ENCODE measurements around the gene ITGB2.

Gene ITGB2

GRCh38 chr21:44848821-44849521 lies 71.7 kb downstream of the ITGB2 start:
- H3K23ac ChIP-seq (ENCODE audit: low read depth, low read length, poor library complexity) = peak overlapping the region; percentile 96
- H2BK5ac ChIP-seq (ENCODE audit: low read length) = no peak overlapping the region
- peak overlapping the region; percentile 24 for H3K9ac ChIP-seq (ENCODE audit: low read depth, low read length, poor library complexity)
- H3K79me1 ChIP-seq (ENCODE audit: low read depth, low read length) = peaks cover 8% of the 10 kb centered on the region
- H3K4me2 ChIP-seq (ENCODE audit: insufficient read depth, low read length, poor library complexity, severe bottlenecking) = no peak overlapping the region
- no peaks in the 10 kb centered on the region for H3K9me3 ChIP-seq (replicated peaks in 1 of 2; ENCODE audit: control insufficient read depth in 2 of 2, insufficient read depth in 1 of 2, low read depth in 1 of 2, low read length in 2 of 2)
- no peak for DNase-seq (ENCODE audit: low spot score)
- H4K8ac ChIP-seq (ENCODE audit: low read depth, low read length) = no peak overlapping the region
- peaks cover 0 to 9% of the 10 kb centered on the region in 2 donors for H3K4me1 ChIP-seq (ENCODE audit: control insufficient read depth in 2 of 2, insufficient read depth in 1 of 2, low read depth in 1 of 2, low read length in 2 of 2)
- no CpG with 5 or more reads among the region's 36 CpGs for WGBS, 2 donors (ENCODE audit: extremely low coverage in 2 of 2, insufficient read length in 2 of 2, insufficient replicate concordance in 1 of 2)
- no peak overlapping the region for H2BK12ac ChIP-seq (ENCODE audit: low read length)
- H2AK5ac ChIP-seq (ENCODE audit: low read depth, low read length) = no peak overlapping the region
- no peak overlapping the region for H2BK120ac ChIP-seq (ENCODE audit: low read depth, low read length)
- H2BK15ac ChIP-seq (ENCODE audit: low read length) = no peak overlapping the region
- peaks cover 32 to 50% of the 10 kb centered on the region in 2 donors for H3K36me3 ChIP-seq (replicated peaks in 1 of 2; ENCODE audit: control insufficient read depth in 2 of 2, insufficient read depth in 2 of 2, low read length in 2 of 2)
- H2AFZ ChIP-seq (ENCODE audit: low read length) = no peak overlapping the region
- no peak overlapping the region for H3K27ac ChIP-seq (replicated peaks; ENCODE audit: low read length)
- H3K14ac ChIP-seq (ENCODE audit: low read length) = no peak overlapping the region
- H3K4ac ChIP-seq (ENCODE audit: low read length) = no peak overlapping the region
- H3K27me3 ChIP-seq (ENCODE audit: control insufficient read depth in 3 of 3, insufficient read depth in 3 of 3, low read depth in 1 of 3, low read length in 3 of 3) = no peaks in the 10 kb centered on the region
- H3K4me3 ChIP-seq (ENCODE audit: low read length in 2 of 2) = no peak overlapping the region
- no peak overlapping the region for H4K91ac ChIP-seq (ENCODE audit: low read depth, low read length, poor library complexity)
- peak overlapping the region; percentile 0 for H3K18ac ChIP-seq (ENCODE audit: low read length)

DNA sequence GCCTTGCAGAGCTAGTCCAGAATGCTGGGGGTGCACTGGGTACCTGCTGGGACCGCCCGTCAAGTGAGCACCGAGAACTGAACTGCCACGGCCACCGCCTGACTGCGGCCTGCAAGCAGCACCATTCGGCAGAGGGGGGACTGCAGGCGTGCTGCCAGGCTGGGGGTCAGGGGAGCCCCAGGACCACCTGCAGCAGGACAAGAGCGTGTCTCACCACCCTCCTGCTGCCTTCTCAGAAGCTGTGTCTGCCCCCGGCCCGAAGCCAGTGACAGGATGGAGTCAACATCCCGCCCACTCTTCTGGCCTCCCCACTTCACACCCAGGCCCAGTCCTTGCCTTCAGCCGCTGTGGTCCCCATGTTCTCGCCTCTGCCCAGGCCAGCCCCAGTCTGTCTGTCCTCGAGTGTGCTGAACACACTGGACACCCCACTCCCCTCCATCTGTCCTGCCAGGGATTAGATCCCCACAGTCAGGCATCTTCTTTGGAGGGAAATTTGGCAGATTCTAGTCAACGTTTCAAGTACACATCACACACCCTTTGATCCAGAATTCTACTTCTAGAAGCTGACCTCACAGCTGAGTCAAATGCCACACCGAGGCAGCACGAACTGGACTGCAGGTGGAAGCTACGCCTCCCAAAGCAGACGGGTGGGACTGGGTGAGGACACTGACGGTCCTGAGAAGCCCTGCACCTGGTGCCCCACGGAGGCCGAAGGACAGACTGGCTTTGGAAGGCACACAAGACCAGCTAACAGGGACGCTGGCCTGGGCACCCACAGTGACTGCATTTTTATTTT lies 73.2 kb downstream of the ITGB2 start:
- Histone ChIP-seq H2AK5ac (ENCODE audit: low read depth, low read length) (peak overlapping the region; percentile 6), H3K36me3 (replicated peaks in 1 of 2; ENCODE audit: control insufficient read depth in 2 of 2, insufficient read depth in 2 of 2, low read length in 2 of 2) (peaks cover 24 to 38% of the 10 kb centered on the region in 2 donors), H3K23ac (ENCODE audit: low read depth, low read length, poor library complexity) (peak overlapping the region; percentile 75), H2BK5ac (ENCODE audit: low read length) (no peak overlapping the region), H3K9ac (ENCODE audit: low read depth, low read length, poor library complexity) (peak overlapping the region; percentile 27), H3K14ac (ENCODE audit: low read length) (no peak overlapping the region), H3K27me3 (ENCODE audit: control insufficient read depth in 3 of 3, insufficient read depth in 3 of 3, low read depth in 1 of 3, low read length in 3 of 3) (no peaks in the 10 kb centered on the region), H2BK12ac (ENCODE audit: low read length) (no peak overlapping the region), H2BK15ac (ENCODE audit: low read length) (no peak overlapping the region), H3K79me1 (ENCODE audit: low read depth, low read length) (no peaks in the 10 kb centered on the region), H3K9me3 (replicated peaks in 1 of 2; ENCODE audit: control insufficient read depth in 2 of 2, insufficient read depth in 1 of 2, low read depth in 1 of 2, low read length in 2 of 2) (no peaks in the 10 kb centered on the region), H3K4me2 (ENCODE audit: insufficient read depth, low read length, poor library complexity, severe bottlenecking) (no peak overlapping the region), H3K4ac (ENCODE audit: low read length) (no peak overlapping the region), H2BK120ac (ENCODE audit: low read depth, low read length) (no peak overlapping the region), H4K8ac (ENCODE audit: low read depth, low read length) (no peak overlapping the region), H3K4me3 (ENCODE audit: low read length in 2 of 2) (no peak overlapping the region), H3K4me1 (ENCODE audit: control insufficient read depth in 2 of 2, insufficient read depth in 1 of 2, low read depth in 1 of 2, low read length in 2 of 2) (peaks cover 0 to 9% of the 10 kb centered on the region in 2 donors), H3K18ac (ENCODE audit: low read length) (peak overlapping the region; percentile 15), H4K91ac (ENCODE audit: low read depth, low read length, poor library complexity) (peak overlapping the region; percentile 26), H2AFZ (ENCODE audit: low read length) (no peak overlapping the region), H3K27ac (replicated peaks; ENCODE audit: low read length) (no peak overlapping the region)
- DNase-seq (ENCODE audit: low spot score) = no peak
- no CpG with 5 or more reads among the region's 24 CpGs for WGBS, 2 donors (ENCODE audit: extremely low coverage in 2 of 2, insufficient read length in 2 of 2, insufficient replicate concordance in 1 of 2)

- Histone ChIP-seq H4K8ac (ENCODE audit: low read depth, low read length) (no peak overlapping the region), H2AFZ (ENCODE audit: low read length) (no peak overlapping the region), H3K27ac (replicated peaks; ENCODE audit: low read length) (no peak overlapping the region), H3K4me3 (ENCODE audit: low read length in 2 of 2) (no peak overlapping the region), H3K23ac (ENCODE audit: low read depth, low read length, poor library complexity) (peak overlapping the region; percentile 75), H3K4me2 (ENCODE audit: insufficient read depth, low read length, poor library complexity, severe bottlenecking) (no peak overlapping the region), H2AK5ac (ENCODE audit: low read depth, low read length) (peak overlapping the region; percentile 6), H2BK5ac (ENCODE audit: low read length) (no peak overlapping the region), H2BK12ac (ENCODE audit: low read length) (no peak overlapping the region), H3K9me3 (replicated peaks in 1 of 2; ENCODE audit: control insufficient read depth in 2 of 2, insufficient read depth in 1 of 2, low read depth in 1 of 2, low read length in 2 of 2) (no peaks in the 10 kb centered on the region), H4K91ac (ENCODE audit: low read depth, low read length, poor library complexity) (peak overlapping the region; percentile 26), H3K18ac (ENCODE audit: low read length) (peak overlapping the region; percentile 86), H3K14ac (ENCODE audit: low read length) (no peak overlapping the region), H2BK120ac (ENCODE audit: low read depth, low read length) (no peak overlapping the region), H3K4me1 (ENCODE audit: control insufficient read depth in 2 of 2, insufficient read depth in 1 of 2, low read depth in 1 of 2, low read length in 2 of 2) (peaks cover 0 to 9% of the 10 kb centered on the region in 2 donors), H2BK15ac (ENCODE audit: low read length) (no peak overlapping the region), H3K4ac (ENCODE audit: low read length) (no peak overlapping the region), H3K27me3 (ENCODE audit: control insufficient read depth in 3 of 3, insufficient read depth in 3 of 3, low read depth in 1 of 3, low read length in 3 of 3) (peaks cover 0 to under 1% (median 0%) of the 10 kb centered on the region in 3 experiments), H3K9ac (ENCODE audit: low read depth, low read length, poor library complexity) (no peak overlapping the region), H3K36me3 (replicated peaks in 1 of 2; ENCODE audit: control insufficient read depth in 2 of 2, insufficient read depth in 2 of 2, low read length in 2 of 2) (peaks cover 22 to 31% of the 10 kb centered on the region in 2 donors), H3K79me1 (ENCODE audit: low read depth, low read length) (no peaks in the 10 kb centered on the region)
- WGBS, 2 donors (ENCODE audit: extremely low coverage in 2 of 2, insufficient read length in 2 of 2, insufficient replicate concordance in 1 of 2) = no CpG with 5 or more reads among the region's 27 CpGs
- DNase-seq (ENCODE audit: low spot score) = no peak
These were observed 74.0 kb downstream of the ITGB2 start for GRCh38 chr21:44846485-44847260.

DNA sequence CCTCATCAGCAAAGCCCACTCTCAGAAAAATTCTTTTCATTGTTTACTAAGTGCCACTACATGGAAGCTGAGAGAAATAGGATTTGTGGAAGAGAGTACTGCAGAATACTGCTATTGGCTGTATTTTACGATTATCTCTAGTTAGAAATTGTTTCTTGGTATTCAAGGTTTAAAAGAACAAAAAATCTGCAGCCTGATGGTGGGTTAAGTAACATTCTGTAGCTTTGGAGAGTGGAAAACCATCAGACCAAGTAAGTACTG lies 74.5 kb downstream of the ITGB2 start:
- peak overlapping the region; percentile 52 for H3K18ac ChIP-seq (ENCODE audit: low read length)
- H3K9me3 ChIP-seq (replicated peaks in 1 of 2; ENCODE audit: control insufficient read depth in 2 of 2, insufficient read depth in 1 of 2, low read depth in 1 of 2, low read length in 2 of 2) = no peaks in the 10 kb centered on the region
- H3K23ac ChIP-seq (ENCODE audit: low read depth, low read length, poor library complexity) = no peak overlapping the region
- H2BK5ac ChIP-seq (ENCODE audit: low read length) = no peak overlapping the region
- no peak overlapping the region for H3K4me3 ChIP-seq (ENCODE audit: low read length in 2 of 2)
- H2BK120ac ChIP-seq (ENCODE audit: low read depth, low read length) = no peak overlapping the region
- WGBS, 2 donors (ENCODE audit: extremely low coverage in 2 of 2, insufficient read length in 2 of 2, insufficient replicate concordance in 1 of 2) = no CpG with 5 or more reads among the region's 1 CpG
- H3K9ac ChIP-seq (ENCODE audit: low read depth, low read length, poor library complexity) = no peak overlapping the region
- H2AFZ ChIP-seq (ENCODE audit: low read length) = no peak overlapping the region
- no peak overlapping the region for H3K4ac ChIP-seq (ENCODE audit: low read length)
- no peaks in the 10 kb centered on the region for H3K79me1 ChIP-seq (ENCODE audit: low read depth, low read length)
- no peak overlapping the region for H3K14ac ChIP-seq (ENCODE audit: low read length)
- no peak overlapping the region for H4K91ac ChIP-seq (ENCODE audit: low read depth, low read length, poor library complexity)
- H3K27ac ChIP-seq (replicated peaks; ENCODE audit: low read length) = no peak overlapping the region
- no peak overlapping the region for H4K8ac ChIP-seq (ENCODE audit: low read depth, low read length)
- H2BK15ac ChIP-seq (ENCODE audit: low read length) = no peak overlapping the region
- H3K4me1 ChIP-seq (ENCODE audit: control insufficient read depth in 2 of 2, insufficient read depth in 1 of 2, low read depth in 1 of 2, low read length in 2 of 2) = peaks cover 0 to 9% of the 10 kb centered on the region in 2 donors
- peaks cover 0 to 5% (median 0%) of the 10 kb centered on the region in 3 experiments for H3K27me3 ChIP-seq (ENCODE audit: control insufficient read depth in 3 of 3, insufficient read depth in 3 of 3, low read depth in 1 of 3, low read length in 3 of 3)
- no peak for DNase-seq (ENCODE audit: low spot score)
- peaks cover 20 to 25% of the 10 kb centered on the region in 2 donors for H3K36me3 ChIP-seq (replicated peaks in 1 of 2; ENCODE audit: control insufficient read depth in 2 of 2, insufficient read depth in 2 of 2, low read length in 2 of 2)
- peak overlapping the region; percentile 61 for H3K4me2 ChIP-seq (ENCODE audit: insufficient read depth, low read length, poor library complexity, severe bottlenecking)
- H2AK5ac ChIP-seq (ENCODE audit: low read depth, low read length) = no peak overlapping the region
- H2BK12ac ChIP-seq (ENCODE audit: low read length) = no peak overlapping the region
